ENCODE measurements around the gene MAD2L1BP. TPM values are rescaled to one million over a fixed set of nuclear protein-coding genes. Genes with fewer than 3 reads are reported as not detected.

The MAD2L1BP gene
- total and polyA plus RNA-seq, 2 of the 13 experiments (the other 11 are each of a cell fraction or from before 2014, with no cell fraction given), result 54.2 to 55.5 TPM

GRCh38 chr6:43629505-43630300, 5.9 kb upstream of the MAD2L1BP start (continued):
- peak; percentile 79; the same call in 1 of the 2 replicates for TF ChIP-seq HNF1B (CRISPR knock-in tag; IDR thresholded peaks at IDR 0.05)
- peak; percentile 29; the same call in 1 of the 2 replicates for TF ChIP-seq ZNF572 (CRISPR knock-in tag; IDR thresholded peaks at IDR 0.05)
- TF ChIP-seq GPBP1L1 (CRISPR knock-in tag; IDR thresholded peaks at IDR 0.05), result no peak
- TF ChIP-seq ZNF484 (CRISPR knock-in tag; IDR thresholded peaks at IDR 0.05; ENCODE audit: borderline replicate concordance, low read depth), result no peak
- peak; percentile 61; the same call in 1 of the 2 replicates for TF ChIP-seq ZNF280B (CRISPR knock-in tag; IDR thresholded peaks at IDR 0.05; ENCODE audit: borderline replicate concordance)
- TF ChIP-seq ZSCAN31 (CRISPR knock-in tag; IDR thresholded peaks at IDR 0.05; ENCODE audit: low read depth), result no peak
- no peak for TF ChIP-seq ZBTB1 (CRISPR knock-in tag; IDR thresholded peaks at IDR 0.05; ENCODE audit: borderline replicate concordance)
- TF ChIP-seq POGK (CRISPR knock-in tag; conservative IDR thresholded peaks at IDR 0.05), result peak; percentile 17; the same call in 1 of the 2 replicates
- TF ChIP-seq MED1 (CRISPR knock-in tag; IDR thresholded peaks at IDR 0.05), result peak; percentile 58
- TF ChIP-seq ZNF710 (CRISPR knock-in tag; IDR thresholded peaks at IDR 0.05; ENCODE audit: borderline replicate concordance), result peak; percentile 66; the same call in 1 of the 2 replicates
- TF ChIP-seq RFX5 (IDR thresholded peaks at IDR 0.05; ENCODE audit: low read depth, low read length), result no peak
- TF ChIP-seq KAT8 (CRISPR knock-in tag; IDR thresholded peaks at IDR 0.05), result peak; percentile 66
- TF ChIP-seq CSRNP1 (CRISPR knock-in tag; IDR thresholded peaks at IDR 0.05), result no peak
- no peak; the same call in 1 of the 2 replicates for TF ChIP-seq GMEB2 (CRISPR knock-in tag; IDR thresholded peaks at IDR 0.05; ENCODE audit: low read depth)
- TF ChIP-seq ZNF543 (CRISPR knock-in tag; IDR thresholded peaks at IDR 0.05), result peak; percentile 38; the same call in 1 of the 2 replicates
